Chondrocyte (in vitro differentiated cells): ENCODE data around the gene RASD1. TPM values are rescaled to one million over a fixed set of nuclear protein-coding genes. Genes with fewer than 3 reads are reported as not detected.
A peak's percentile ranks its signal among the peaks of the same experiment; 100 is the strongest.

ENCODE experiments used
- DNase-seq: peaks from one replicate; pipeline ENCODE4 v3.0.0; 2021; ENCODE audit warnings: mixed read lengths, low spot score
- H3K27ac Mint-ChIP-seq: one replicate; pipeline ENCODE4 v1.8.0; 2021; ENCODE audit warnings: mild to moderate bottlenecking, moderate library complexity, mixed read lengths; ENCODE audit not compliant: unreplicated experiment
- H3K27me3 Mint-ChIP-seq: 2 replicates; pipeline ENCODE4 v1.8.0; 2021; ENCODE audit warnings: low read depth, mixed read lengths
- H3K36me3 Mint-ChIP-seq: 2 replicates; pipeline ENCODE4 v1.8.0; 2021; ENCODE audit warnings: low read depth, mixed read lengths
- H3K4me1 Mint-ChIP-seq: 2 replicates; pipeline ENCODE4 v1.8.0; 2021; ENCODE audit warnings: low read depth, mild to moderate bottlenecking, mixed read lengths
- H3K4me3 Mint-ChIP-seq: one replicate; pipeline ENCODE4 v1.8.0; 2021; ENCODE audit warnings: mild to moderate bottlenecking, moderate library complexity, mixed read lengths; ENCODE audit not compliant: unreplicated experiment
- H3K9me3 Mint-ChIP-seq: 2 replicates; pipeline ENCODE4 v1.8.0; 2021; ENCODE audit warnings: low read depth, mixed read lengths
- total RNA-seq: library from RNA; stranded (reverse); gene quantifications from 3 replicates; pipeline ENCODE4 v1.2.1, GENCODE V29; 2021
- TF ChIP-seq, protein P1 (sequence below): fragments of 200-600 bp; sonication (generic); IDR thresholded peaks from 2 replicates; pipeline ENCODE4 v1.5.0; 2021; ENCODE audit warnings: antibody characterized with exemption, mild to moderate bottlenecking, moderate library complexity

RASD1 gene
- total RNA-seq, 1 donor from 2014 or later: 0.42 TPM

DNA sequence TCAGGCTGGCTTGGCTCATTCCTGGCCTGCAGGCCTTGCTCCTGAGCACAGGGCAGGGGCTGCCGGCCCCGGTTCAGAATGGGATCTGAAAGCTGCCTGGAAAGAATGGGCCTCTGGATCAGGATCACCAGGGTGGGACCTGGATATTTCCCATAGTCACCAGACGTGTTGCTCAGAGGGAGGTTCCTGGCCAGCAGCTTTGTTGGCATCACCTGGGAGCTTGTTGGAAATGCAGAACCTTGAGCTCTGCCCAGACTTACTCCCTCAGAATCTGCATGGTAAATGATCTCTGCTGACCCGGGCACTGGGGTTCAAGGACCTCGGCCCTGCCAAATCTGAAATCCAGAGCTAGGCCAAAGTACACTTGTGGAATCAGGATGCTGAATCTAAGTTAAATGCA is 48.9 kb downstream of the RASD1 start:
- TF ChIP-seq, protein P1, sequence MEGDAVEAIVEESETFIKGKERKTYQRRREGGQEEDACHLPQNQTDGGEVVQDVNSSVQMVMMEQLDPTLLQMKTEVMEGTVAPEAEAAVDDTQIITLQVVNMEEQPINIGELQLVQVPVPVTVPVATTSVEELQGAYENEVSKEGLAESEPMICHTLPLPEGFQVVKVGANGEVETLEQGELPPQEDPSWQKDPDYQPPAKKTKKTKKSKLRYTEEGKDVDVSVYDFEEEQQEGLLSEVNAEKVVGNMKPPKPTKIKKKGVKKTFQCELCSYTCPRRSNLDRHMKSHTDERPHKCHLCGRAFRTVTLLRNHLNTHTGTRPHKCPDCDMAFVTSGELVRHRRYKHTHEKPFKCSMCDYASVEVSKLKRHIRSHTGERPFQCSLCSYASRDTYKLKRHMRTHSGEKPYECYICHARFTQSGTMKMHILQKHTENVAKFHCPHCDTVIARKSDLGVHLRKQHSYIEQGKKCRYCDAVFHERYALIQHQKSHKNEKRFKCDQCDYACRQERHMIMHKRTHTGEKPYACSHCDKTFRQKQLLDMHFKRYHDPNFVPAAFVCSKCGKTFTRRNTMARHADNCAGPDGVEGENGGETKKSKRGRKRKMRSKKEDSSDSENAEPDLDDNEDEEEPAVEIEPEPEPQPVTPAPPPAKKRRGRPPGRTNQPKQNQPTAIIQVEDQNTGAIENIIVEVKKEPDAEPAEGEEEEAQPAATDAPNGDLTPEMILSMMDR: no peak
- H3K36me3 Mint-ChIP-seq: peaks cover 1% of the 10 kb centered on the region

GRCh38 chr17:17446666-17447155 is 49.5 kb downstream of the RASD1 start:
- no peak for DNase-seq
- Mint-ChIP-seq H3K27ac (no peak overlapping the region), H3K36me3 (peaks cover 1% of the 10 kb centered on the region), H3K27me3 (peaks cover 2% of the 10 kb centered on the region), H3K4me3 (no peak overlapping the region), H3K4me1 (peaks cover 13% of the 10 kb centered on the region), H3K9me3 (peaks cover 4% of the 10 kb centered on the region)
- TF ChIP-seq, protein P1: no peak

More for the DNA sequence above, 48.9 kb downstream of the RASD1 start:
- H3K4me3 Mint-ChIP-seq: no peak overlapping the region
- peaks cover 4% of the 10 kb centered on the region for H3K9me3 Mint-ChIP-seq
- no peak overlapping the region for H3K27ac Mint-ChIP-seq
- peaks cover 13% of the 10 kb centered on the region for H3K4me1 Mint-ChIP-seq
- DNase-seq: no peak
- H3K27me3 Mint-ChIP-seq: peaks cover 3% of the 10 kb centered on the region

- Mint-ChIP-seq H3K27ac (peak overlapping the region; percentile 55), H3K36me3 (peaks cover 1% of the 10 kb centered on the region), H3K4me1 (peaks cover 13% of the 10 kb centered on the region), H3K4me3 (peak overlapping the region; percentile 17), H3K9me3 (peaks cover 4% of the 10 kb centered on the region), H3K27me3 (peaks cover 2% of the 10 kb centered on the region)
- DNase-seq: no peak
- TF ChIP-seq, protein P1: no peak
Measured at GRCh38 chr17:17445925-17446665, 50.1 kb downstream of the RASD1 start.

- Mint-ChIP-seq H3K27me3 (no peaks in the 10 kb centered on the region), H3K4me3 (no peak overlapping the region), H3K4me1 (peaks cover 13% of the 10 kb centered on the region), H3K9me3 (peaks cover 4% of the 10 kb centered on the region), H3K27ac (peak overlapping the region; percentile 55), H3K36me3 (peaks cover 1% of the 10 kb centered on the region)
- DNase-seq: no peak
- TF ChIP-seq, protein P1: no peak
Measured at GRCh38 chr17:17445296-17445924, 50.8 kb downstream of the RASD1 start.

Other genes starting within 250 kb of the RASD1 start
- gene COPS3, start 215.1 kb downstream of the RASD1 start, total RNA-seq: 50.9 to 69.0 TPM (median 55.8 TPM) in 3 replicates
- gene NT5M, start 193.0 kb downstream of the RASD1 start, total RNA-seq: 3.5 to 4.0 TPM (median 4.0 TPM) in 3 replicates
- gene MED9, start 19.4 kb downstream of the RASD1 start, total RNA-seq: 6.7 to 7.9 TPM (median 7.9 TPM) in 3 replicates
- gene PEMT, start 95.3 kb upstream of the RASD1 start, total RNA-seq: 27.5 to 33.8 TPM (median 31.1 TPM) in 3 replicates
- gene RAI1, start 185.1 kb upstream of the RASD1 start, total RNA-seq: 24.0 to 28.7 TPM (median 28.6 TPM) in 3 replicates